Sciatic nerve (tissue), 2 donors: ENCODE results near the gene ATG16L2. TPM values are rescaled to one million over a fixed set of nuclear protein-coding genes. Genes with fewer than 3 reads are reported as not detected.
A peak's percentile ranks its signal among the peaks of the same experiment; 100 is the strongest.

Experiments
- ATAC-seq: fragments of 200-7000 bp; cut with Tn5 transposase; one replicate; pipeline ENCODE4 v1.9.1; 2020; ENCODE audit warnings: mild to moderate bottlenecking, moderate library complexity
- DNase-seq: peaks from one replicate; pipeline ENCODE4 v3.0.0-alpha.2; 2020; ENCODE audit warnings: low spot score
- intact Hi-C: fragments of 100-400 bp; cut with DNase I; formaldehyde crosslinking; loops from one replicate; pipeline ENCODE4 v1.14.2; 2022
- total RNA-seq: library from RNA; stranded (reverse); fragmentation: NEBNext Ultra II Directional; extraction: Animal tissue kit (Norgen Biotek cat#: 25700); gene quantifications from one replicate; pipeline ENCODE4 v1.2.1, GENCODE V29; 2021
- donor health status: DM: no; HTN: no; CAD: no.
- donor health status: DM: no; HTN: no; CAD: no.

The ATG16L2 gene, protein sequence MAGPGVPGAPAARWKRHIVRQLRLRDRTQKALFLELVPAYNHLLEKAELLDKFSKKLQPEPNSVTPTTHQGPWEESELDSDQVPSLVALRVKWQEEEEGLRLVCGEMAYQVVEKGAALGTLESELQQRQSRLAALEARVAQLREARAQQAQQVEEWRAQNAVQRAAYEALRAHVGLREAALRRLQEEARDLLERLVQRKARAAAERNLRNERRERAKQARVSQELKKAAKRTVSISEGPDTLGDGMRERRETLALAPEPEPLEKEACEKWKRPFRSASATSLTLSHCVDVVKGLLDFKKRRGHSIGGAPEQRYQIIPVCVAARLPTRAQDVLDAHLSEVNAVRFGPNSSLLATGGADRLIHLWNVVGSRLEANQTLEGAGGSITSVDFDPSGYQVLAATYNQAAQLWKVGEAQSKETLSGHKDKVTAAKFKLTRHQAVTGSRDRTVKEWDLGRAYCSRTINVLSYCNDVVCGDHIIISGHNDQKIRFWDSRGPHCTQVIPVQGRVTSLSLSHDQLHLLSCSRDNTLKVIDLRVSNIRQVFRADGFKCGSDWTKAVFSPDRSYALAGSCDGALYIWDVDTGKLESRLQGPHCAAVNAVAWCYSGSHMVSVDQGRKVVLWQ
- 79.7 TPM for total RNA-seq

- ATAC-seq = peak; percentile 93
- intact Hi-C loops = no loop called here
- DNase-seq = peak; percentile 78
Observed at GRCh38 chr11:72814286-72815109, at the start of gene ATG16L2. ATG16L2 (plus strand) TSS chr11:72814411; CDS start chr11:72814446, 35 bp downstream.

GRCh38 chr11:72764503-72764902 lies 49.7 kb upstream of the ATG16L2 start:
- no peak for DNase-seq
- intact Hi-C loops = no loop called here
- no peak for ATAC-seq

DNA sequence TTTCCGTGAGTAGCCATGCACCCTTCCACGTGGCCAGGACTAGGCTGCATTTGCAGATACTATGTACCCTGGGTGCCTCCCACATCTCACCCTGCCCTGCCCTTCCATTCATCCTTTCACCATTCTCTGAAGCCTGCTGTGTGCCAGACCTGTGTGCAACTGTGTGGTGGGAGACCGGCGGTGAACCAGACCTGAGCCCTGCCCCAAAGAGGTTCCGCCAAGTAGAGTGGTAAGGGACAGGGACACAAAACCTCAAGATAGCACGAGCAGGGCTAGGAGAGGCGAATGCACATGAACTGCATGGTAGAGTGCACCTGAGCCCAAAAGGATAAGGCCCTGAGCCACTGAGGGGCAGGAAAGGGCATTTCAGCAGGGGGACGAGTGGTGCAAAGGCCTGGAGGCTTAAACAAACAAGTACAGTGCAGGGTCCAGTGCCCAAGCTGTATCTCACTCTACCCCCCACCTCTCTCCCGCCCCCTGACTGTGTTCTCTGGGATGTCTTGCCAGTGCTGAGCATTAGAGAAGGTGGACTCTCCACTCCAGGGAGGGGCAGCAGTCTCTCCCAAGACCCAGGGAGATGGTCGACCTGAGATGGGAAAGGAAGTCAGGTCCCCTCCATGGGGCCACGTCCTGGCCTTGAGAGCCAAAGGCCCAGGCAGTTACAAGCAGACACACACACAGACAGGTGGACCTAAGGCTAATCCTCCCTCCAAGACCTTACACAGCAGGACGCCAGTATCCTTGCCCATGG lies 47.9 kb upstream of the ATG16L2 start:
- ATAC-seq (no peak), DNase-seq (no peak)
- intact Hi-C loops = no loop called here

DNA sequence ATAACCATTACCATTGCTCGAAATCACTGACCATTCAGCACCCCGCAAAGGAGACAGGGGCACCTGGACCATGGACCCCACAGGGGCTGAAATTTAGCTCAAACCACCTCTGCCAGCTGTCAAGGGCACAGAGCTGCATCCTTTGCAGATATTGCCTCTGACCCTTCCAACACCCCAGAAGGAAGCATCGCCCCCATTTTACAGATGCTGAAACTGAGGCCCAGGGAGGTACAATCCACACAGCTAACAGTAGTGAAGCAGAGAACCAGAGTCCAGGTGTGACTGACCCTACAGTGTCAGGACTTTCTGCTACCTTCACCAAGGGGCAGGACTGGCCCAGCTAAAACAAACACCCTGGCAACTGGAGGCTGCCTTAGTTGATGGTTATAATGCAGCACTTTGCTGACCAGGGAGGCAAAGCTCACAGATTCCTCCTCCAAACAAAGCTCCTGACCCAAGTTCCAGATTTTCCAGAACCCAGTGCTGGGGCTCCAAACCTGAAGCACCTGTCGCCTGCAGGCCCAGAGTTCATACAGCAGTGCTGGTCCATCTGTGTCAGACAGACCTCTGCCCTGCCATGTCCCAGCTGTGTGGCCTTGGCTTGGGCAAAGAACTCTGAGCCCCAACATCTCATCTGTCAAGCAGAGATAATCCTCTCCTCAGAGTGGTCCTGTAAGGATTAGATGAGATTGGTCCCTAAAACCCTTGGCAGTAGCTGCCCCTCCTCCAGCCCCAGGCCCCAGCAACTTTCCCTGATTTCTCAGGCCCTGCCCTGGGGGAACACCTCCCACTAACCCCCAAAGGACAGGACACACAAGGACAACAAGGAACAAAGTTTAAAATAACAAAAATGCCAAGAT lies 46.8 kb upstream of the ATG16L2 start:
- DNase-seq (no peak), ATAC-seq (no peak)
- intact Hi-C loops = no loop called here

- DNase-seq (no peak), ATAC-seq (no peak)
- intact Hi-C loops = no loop called here
Observed at GRCh38 chr11:72768581-72768980, 45.6 kb upstream of the ATG16L2 start.

- ATAC-seq (no peak), DNase-seq (no peak)
- intact Hi-C loops = no loop called here
Observed at GRCh38 chr11:72769680-72770079, 44.5 kb upstream of the ATG16L2 start.

DNA sequence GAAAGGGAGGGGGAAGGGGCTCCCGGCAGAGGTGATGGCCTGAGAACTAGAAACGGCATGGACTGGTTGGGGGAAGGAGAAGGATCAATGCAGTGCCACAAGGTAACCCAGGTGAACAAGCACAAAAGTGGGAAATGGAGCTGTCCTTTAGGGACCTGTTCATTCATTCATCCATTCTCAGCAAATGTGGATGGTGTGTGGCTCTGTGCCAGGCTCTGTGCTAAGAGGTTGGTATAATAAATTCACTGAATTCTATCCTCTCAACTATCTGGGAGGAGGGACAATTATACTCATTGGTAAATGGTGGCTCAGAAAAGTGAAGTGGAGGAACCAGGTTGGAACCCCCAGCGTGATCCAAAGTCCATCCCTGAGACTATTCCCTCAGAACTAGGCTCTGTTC lies 43.4 kb upstream of the ATG16L2 start:
- intact Hi-C loops = no loop called here
- ATAC-seq (no peak), DNase-seq (no peak)

GRCh38 chr11:72771507-72771906 lies 42.7 kb upstream of the ATG16L2 start:
- intact Hi-C loops = no loop called here
- DNase-seq (no peak), ATAC-seq (no peak)

DNA sequence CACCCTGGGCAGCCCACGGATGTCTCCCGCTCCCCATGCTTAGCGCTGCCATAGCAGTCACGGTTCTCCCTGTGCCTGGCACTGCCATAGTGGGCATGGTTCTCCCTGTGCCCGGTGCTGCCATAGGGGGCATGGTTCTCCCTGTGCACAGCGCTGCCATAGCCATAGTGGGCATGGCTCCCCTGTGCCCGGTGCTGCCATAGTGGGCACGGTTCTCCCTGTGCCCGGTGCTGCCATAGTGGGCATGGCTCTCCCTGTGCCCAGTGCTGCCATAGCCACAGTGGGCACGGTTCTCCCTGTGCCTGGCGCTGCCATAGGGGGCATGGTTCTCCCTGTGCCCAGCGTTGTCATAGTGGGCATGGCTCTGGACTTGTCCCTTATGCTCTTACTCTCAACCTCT lies 42.2 kb upstream of the ATG16L2 start:
- ATAC-seq (no peak), DNase-seq (no peak)
- intact Hi-C loops = no loop called here

- intact Hi-C loops = no loop called here
- ATAC-seq (peak; percentile 72), DNase-seq (no peak)
Observed at GRCh38 chr11:72773291-72773690, 40.9 kb upstream of the ATG16L2 start.

GRCh38 chr11:72773696-72774095 lies 40.5 kb upstream of the ATG16L2 start:
- ATAC-seq = no peak
- intact Hi-C loops = no loop called here
- no peak for DNase-seq

DNA sequence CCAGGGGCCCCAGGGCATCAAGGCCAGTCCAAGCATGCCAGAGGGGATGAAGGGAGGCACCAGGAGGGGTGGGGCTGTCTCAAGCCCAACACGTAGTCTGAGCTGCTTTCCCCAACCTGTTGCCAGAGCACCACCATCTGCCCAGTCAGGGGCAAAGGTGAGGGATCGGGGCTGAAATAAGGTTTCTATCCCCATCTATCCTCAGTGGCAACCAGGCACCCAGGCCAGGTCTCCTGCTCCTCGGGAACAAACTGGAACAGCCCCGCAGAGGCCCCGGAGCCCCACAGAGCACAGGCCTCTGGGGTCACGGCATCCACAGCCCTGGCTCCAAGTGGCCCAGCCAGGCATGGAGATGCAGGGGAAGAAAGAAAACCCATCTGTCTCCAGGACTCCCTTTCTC lies 39.7 kb upstream of the ATG16L2 start:
- ATAC-seq = no peak
- intact Hi-C loops = no loop called here
- no peak for DNase-seq

DNA sequence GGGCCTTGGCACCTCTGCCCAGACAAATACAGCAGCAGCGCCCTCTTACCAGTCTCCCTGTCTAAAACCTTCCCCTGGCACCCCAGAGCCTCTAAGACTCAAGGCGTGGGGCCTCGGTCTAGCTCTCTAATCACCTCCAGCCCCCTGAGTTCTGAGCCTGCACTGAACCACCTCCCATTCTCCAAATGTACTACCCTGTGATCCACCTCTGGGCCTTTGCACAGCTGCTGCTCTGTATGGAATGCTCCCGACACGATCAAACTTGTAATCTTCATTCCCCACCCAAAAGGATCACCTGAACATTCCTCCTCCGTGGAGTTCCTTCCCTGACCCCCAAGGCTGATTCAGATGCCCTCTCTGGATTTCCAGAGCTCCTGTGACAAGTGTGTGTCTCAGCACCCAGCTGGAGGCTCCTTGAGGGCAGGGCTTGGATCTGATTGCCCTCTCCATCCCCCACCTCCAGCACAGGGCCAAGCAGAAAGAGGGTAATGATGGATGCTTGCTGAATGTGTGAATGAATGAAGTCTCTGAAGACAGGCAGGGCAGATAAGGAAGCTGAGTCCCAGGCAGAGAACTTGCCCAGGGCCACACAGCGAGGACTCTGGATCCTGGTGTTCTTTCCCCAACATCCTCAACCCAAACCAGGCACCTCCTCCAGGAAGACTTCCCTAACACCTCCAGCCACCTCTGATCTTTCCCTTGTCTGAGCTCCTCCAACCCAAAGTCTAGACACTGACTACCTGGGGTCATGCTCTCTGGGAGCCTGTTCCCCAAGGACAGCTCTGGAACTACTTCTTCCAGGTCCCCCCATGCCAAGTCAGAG lies 38.7 kb upstream of the ATG16L2 start:
- ATAC-seq (no peak), DNase-seq (no peak)
- intact Hi-C loops = no loop called here

DNA sequence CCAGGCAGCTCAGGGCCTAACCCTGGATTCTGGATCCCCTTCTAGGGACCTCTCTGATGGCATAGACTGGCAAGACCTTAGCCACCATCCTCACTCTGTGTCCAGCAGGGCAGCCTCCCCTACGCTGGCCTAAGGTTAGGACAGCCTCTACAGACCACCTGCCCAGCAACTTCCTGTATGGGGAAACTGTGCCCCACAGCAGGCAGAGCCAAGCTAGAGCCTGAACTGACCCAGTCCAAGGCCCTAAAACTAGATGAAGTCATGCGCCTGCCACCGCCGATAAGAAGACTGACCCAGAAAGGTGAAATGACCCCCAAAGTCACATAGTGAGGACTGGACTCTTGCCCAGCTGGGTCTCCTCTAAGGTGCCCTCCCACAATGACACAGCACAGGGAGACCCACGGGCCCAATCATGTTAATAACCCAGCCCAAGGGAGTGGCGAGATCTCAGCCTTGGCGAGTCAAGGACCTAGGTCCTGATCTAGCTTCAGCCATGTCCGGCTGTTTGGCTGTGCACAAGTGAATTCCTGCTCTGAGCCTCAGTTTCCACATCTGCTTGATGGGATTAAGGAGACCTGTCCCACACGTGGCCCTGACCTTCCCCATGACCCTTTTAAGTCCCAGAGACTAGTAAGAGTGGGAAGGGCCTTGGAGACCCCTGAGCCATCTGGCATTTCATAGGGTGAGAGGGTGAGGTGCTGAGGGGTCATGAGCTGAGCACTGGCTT lies 37.9 kb upstream of the ATG16L2 start:
- ATAC-seq (no peak), DNase-seq (no peak)
- intact Hi-C loops = no loop called here

- no peak for DNase-seq
- ATAC-seq = no peak
- intact Hi-C loops = no loop called here
Observed at GRCh38 chr11:72776844-72777754, 37.1 kb upstream of the ATG16L2 start.

DNA sequence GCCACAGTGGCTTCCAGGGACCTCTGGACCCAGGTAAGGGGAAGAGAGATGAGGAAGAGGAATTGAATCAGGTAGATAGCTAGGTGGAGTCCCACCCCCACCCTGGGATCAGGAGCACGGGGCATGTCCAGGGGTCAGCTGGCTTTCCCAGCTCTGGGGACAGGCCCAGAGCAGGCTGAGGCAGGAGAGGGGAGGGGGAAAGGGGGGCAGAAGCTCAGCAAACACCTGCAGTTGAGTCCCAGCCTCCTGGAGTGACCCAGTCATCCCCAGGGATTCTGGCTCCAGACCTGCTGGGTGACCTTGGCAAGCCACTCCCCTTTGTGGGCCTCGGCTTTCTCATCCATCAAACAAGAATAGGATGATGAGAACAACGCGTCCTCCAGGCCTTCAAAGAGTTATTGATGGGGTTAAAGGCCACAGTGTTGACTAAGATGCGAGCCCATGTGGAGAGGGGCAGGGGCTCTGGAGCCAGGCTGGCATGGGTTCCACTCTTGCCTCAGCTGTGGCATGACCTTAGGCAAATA lies 36.4 kb upstream of the ATG16L2 start:
- no peak for DNase-seq
- intact Hi-C loops = no loop called here
- no peak for ATAC-seq
